ENCODE data around the gene BOK. TPM values are rescaled to one million over a fixed set of nuclear protein-coding genes. Genes with fewer than 3 reads are reported as not detected.

Gene BOK
- total and polyA plus RNA-seq, 2 of the 13 experiments (the other 11 are each of a cell fraction or from before 2014, with no cell fraction given) = 35.5 to 39.2 TPM

- TF ChIP-seq DR1 (CRISPR knock-in tag; IDR thresholded peaks at IDR 0.05) (no peak; the same call in 1 of the 2 replicates), ADNP (CRISPR knock-in tag; IDR thresholded peaks at IDR 0.05) (0 out of 2 replicates have a peak, but pooled peaks have one; percentile 19), TMF1 (CRISPR knock-in tag; IDR thresholded peaks at IDR 0.05; ENCODE audit: low read depth) (no peak), HDAC6 (IDR thresholded peaks at IDR 0.05; ENCODE audit: low read depth, low read length) (no peak), ZNF589 (CRISPR knock-in tag; conservative IDR thresholded peaks at IDR 0.05) (peak; percentile 63; the same call in 1 of the 2 replicates), SALL2 (CRISPR knock-in tag; IDR thresholded peaks at IDR 0.05) (peak; percentile 89), NFATC3 (CRISPR knock-in tag; IDR thresholded peaks at IDR 0.05) (no peak), SP5 (CRISPR knock-in tag; IDR thresholded peaks at IDR 0.05; ENCODE audit: borderline replicate concordance, low read depth) (peak; percentile 98), MTERF4 (CRISPR knock-in tag; IDR thresholded peaks at IDR 0.05) (peak; percentile 78; the same call in 1 of the 2 replicates)
- TF ChIP-seq, protein P1, sequence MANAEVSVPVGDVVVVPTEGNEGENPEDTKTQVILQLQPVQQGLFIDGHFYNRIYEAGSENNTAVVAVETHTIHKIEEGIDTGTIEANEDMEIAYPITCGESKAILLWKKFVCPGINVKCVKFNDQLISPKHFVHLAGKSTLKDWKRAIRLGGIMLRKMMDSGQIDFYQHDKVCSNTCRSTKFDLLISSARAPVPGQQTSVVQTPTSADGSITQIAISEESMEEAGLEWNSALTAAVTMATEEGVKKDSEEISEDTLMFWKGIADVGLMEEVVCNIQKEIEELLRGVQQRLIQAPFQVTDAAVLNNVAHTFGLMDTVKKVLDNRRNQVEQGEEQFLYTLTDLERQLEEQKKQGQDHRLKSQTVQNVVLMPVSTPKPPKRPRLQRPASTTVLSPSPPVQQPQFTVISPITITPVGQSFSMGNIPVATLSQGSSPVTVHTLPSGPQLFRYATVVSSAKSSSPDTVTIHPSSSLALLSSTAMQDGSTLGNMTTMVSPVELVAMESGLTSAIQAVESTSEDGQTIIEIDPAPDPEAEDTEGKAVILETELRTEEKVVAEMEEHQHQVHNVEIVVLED (CRISPR knock-in tag; IDR thresholded peaks at IDR 0.05; ENCODE audit: borderline replicate concordance) = peak; percentile 85
- TF ChIP-seq, protein P2, sequence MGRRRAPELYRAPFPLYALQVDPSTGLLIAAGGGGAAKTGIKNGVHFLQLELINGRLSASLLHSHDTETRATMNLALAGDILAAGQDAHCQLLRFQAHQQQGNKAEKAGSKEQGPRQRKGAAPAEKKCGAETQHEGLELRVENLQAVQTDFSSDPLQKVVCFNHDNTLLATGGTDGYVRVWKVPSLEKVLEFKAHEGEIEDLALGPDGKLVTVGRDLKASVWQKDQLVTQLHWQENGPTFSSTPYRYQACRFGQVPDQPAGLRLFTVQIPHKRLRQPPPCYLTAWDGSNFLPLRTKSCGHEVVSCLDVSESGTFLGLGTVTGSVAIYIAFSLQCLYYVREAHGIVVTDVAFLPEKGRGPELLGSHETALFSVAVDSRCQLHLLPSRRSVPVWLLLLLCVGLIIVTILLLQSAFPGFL (CRISPR knock-in tag; IDR thresholded peaks at IDR 0.05) = no peak
- TF ChIP-seq, protein P3, sequence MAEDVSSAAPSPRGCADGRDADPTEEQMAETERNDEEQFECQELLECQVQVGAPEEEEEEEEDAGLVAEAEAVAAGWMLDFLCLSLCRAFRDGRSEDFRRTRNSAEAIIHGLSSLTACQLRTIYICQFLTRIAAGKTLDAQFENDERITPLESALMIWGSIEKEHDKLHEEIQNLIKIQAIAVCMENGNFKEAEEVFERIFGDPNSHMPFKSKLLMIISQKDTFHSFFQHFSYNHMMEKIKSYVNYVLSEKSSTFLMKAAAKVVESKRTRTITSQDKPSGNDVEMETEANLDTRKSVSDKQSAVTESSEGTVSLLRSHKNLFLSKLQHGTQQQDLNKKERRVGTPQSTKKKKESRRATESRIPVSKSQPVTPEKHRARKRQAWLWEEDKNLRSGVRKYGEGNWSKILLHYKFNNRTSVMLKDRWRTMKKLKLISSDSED (CRISPR knock-in tag; IDR thresholded peaks at IDR 0.05) = no peak
- TF ChIP-seq, protein P4, sequence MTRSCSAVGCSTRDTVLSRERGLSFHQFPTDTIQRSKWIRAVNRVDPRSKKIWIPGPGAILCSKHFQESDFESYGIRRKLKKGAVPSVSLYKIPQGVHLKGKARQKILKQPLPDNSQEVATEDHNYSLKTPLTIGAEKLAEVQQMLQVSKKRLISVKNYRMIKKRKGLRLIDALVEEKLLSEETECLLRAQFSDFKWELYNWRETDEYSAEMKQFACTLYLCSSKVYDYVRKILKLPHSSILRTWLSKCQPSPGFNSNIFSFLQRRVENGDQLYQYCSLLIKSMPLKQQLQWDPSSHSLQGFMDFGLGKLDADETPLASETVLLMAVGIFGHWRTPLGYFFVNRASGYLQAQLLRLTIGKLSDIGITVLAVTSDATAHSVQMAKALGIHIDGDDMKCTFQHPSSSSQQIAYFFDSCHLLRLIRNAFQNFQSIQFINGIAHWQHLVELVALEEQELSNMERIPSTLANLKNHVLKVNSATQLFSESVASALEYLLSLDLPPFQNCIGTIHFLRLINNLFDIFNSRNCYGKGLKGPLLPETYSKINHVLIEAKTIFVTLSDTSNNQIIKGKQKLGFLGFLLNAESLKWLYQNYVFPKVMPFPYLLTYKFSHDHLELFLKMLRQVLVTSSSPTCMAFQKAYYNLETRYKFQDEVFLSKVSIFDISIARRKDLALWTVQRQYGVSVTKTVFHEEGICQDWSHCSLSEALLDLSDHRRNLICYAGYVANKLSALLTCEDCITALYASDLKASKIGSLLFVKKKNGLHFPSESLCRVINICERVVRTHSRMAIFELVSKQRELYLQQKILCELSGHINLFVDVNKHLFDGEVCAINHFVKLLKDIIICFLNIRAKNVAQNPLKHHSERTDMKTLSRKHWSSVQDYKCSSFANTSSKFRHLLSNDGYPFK (CRISPR knock-in tag; IDR thresholded peaks at IDR 0.05; ENCODE audit: borderline replicate concordance) = no peak
Measured at GRCh38 chr2:241609859-241610793, 51.6 kb downstream of the BOK start (continued).
